Keratinocyte (primary cell): Measurements from ENCODE around the gene CACNG4.

Source experiments
- CTCF ChIP-seq, 3 experiments: IDR thresholded peaks in 1 of 3; conservative IDR thresholded peaks in 1 of 3; optimal IDR thresholded peaks in 1 of 3; 2 replicates in 2 of 3; 3 replicates in 1 of 3; pipeline versions ENCODE3 to v1.5.1; 2011; ENCODE audit warnings: low read length in 3 of 3, mild to moderate bottlenecking in 3 of 3, moderate library complexity in 2 of 3, control low read depth in 1 of 3, inconsistent platforms in 1 of 3; ENCODE audit not compliant: insufficient read depth in 2 of 3; ENCODE audit errors: extremely low read depth in 1 of 3
- EZH2 ChIP-seq: IDR thresholded peaks from one replicate; pipeline ENCODE4 v1.6.1; 2012; ENCODE audit warnings: inconsistent platforms, mild to moderate bottlenecking, low read length, moderate library complexity

GRCh38 chr17:66956941-66957340 is 7.6 kb upstream of the CACNG4 start:
- no peak for TF ChIP-seq CTCF (optimal IDR thresholded peaks at IDR 0.05 in 1 of 3, IDR thresholded peaks at IDR 0.05 in 1 of 3, conservative IDR thresholded peaks at IDR 0.05 in 1 of 3; ENCODE audit: extremely low read depth in 1 of 3, insufficient read depth in 2 of 3, low read length in 3 of 3)
- TF ChIP-seq EZH2, result no peak
